Activated CD8-positive, alpha-beta memory T cell treated with anti-CD3 and anti-CD28 coated beads, Interleukin-2, amount 50 U/mL, for 48 hours (primary cell): ENCODE measurements around the gene THAP2.

Experiments used
- DNase-seq: peaks from one replicate; pipeline ENCODE4 v3.0.0-alpha.2; 2020

The THAP2 gene

DNA sequence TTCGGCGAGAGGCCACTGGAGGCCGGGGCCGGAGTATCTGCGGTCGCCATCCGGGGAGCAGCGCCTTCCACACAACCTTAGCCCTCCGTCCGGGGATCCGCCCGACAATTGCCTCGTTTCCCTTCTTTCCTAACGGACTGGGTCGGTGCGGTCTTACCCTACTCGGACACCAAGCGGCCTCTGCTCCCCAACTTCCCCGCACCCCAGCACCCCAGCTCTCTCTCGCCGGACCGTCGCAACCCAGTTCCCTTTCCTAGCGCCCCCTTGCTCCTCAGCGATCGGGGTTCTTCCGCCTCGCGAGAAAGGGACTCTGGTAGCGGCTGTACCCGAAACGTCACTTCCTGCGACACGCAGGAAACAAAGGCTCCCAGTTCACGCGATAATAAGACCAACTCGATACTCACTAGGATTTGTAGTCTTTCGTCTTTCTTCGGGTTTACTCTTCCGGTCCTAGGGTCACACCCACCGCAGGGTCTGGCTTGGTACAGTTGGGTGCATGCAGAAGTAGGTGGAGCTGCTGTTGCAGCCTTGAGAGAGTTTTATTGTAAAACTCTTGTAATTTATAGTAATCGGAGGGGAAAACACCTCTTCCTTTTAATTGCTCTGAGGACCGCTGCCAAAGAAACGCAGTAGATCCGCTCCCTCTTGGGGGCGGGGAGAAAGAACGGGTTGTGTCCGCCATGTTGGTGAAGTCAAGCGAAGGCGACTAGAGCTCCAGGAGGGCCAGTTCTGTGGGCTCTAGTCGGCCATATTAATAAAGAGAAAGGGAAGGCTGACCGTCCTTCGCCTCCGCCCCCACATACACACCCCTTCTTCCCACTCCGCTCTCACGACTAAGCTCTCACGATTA lies at the start of gene THAP2, which contains the start of gene ZFC3H1:
Gene THAP2, plus strand, starts transcription at position 741 of the 850 bp plus-strand sequence. CDS start 209 bp downstream, outside the sequence.
Gene ZFC3H1, minus strand, starts transcription at position 288 of the 850 bp plus-strand sequence. Its CDS starts 238 bp downstream, at position 50.
- DNase-seq = peak; percentile 90

DNA sequence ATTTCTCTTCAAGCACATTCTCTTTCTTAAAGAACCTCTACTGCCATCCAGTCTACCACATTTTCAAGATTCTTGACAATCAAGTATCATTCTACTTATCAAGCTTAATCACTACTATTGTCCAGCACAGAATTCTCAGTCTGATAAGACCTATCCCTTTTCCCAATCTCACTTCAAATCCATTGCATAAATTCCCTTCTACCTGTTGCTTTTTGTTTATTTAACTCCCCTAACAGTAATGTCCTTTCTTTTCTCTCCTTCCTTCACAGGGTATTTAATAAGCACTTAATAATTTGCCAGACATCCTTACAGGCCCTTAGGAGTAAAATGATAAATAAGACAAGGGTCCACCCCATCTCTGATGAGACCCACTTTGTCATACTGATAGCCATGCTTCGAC lies 42.2 kb upstream of the THAP2 start:
- DNase-seq = no peak

GRCh38 chr12:71625476-71625875 lies 38.6 kb upstream of the THAP2 start:
- no peak for DNase-seq

GRCh38 chr12:71626098-71626497 lies 38.0 kb upstream of the THAP2 start:
- DNase-seq = no peak

GRCh38 chr12:71626768-71627167 lies 37.3 kb upstream of the THAP2 start:
- DNase-seq = no peak

GRCh38 chr12:71627438-71628002 lies 36.6 kb upstream of the THAP2 start:
- DNase-seq = no peak

DNA sequence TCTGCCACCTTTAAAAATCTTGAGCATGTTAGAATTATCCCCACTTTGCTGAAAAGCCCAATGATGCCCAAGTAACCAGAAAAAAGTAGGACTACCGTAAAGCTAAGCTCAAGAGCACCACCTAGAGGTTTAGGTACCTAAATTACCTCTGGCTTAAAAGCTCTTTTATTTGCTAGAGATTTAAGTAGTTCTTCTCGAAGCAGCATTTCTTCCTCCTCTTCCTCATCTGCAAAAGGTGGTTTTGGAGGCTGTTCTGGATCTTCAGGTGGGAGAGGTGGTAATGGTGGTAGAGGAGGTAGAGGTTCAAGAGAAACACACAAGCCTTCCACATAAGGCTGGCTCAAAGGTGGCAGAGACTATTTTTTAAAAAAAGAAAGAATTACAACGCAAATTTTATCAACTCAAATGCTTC lies 27.4 kb upstream of the THAP2 start:
- no peak for DNase-seq

GRCh38 chr12:71638499-71638898 lies 25.6 kb upstream of the THAP2 start:
- no peak for DNase-seq

- no peak for DNase-seq
Measured at GRCh38 chr12:71639341-71639760, 24.8 kb upstream of the THAP2 start.

- DNase-seq = no peak
Measured at GRCh38 chr12:71640316-71640715, 23.8 kb upstream of the THAP2 start.

- DNase-seq = no peak
Measured at GRCh38 chr12:71641390-71641789, 22.7 kb upstream of the THAP2 start.

DNA sequence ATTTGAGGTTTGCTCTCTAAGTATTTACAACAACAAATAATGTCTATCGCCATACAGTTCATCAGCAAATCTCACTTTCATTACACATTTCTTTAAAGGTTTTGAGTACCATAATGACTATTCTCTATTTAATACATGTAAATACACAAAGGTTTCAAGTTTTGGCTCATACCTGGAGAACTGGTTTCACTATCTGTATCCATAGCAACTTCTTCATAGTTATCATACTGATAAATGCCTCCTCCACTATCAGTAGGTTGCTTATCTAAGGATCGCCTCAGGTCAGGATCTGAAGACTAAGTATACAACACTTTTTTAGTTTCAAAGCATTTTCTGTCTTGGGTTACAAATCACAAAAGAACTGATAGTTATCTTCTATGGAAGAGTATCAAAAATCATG lies 21.8 kb upstream of the THAP2 start:
- DNase-seq = no peak

DNA sequence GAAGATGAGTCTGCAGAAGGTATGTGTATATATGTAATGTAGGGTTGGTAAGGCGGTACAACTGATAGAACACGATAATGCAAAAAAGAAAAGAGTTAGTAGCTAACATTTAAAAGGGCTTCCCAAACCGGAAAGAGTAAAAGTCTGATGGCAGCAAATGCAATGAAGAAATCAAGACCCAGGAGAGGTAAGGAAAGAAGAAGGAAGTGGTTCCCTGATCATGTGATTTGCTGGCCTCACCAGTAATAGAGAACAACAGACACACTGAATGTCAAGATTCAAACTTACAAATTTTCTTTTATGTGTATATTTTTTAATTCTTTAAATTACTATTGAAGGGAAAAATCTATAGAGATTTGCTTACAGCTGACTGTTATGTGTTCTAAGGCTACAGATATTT lies 18.8 kb upstream of the THAP2 start:
- no peak for DNase-seq

DNA sequence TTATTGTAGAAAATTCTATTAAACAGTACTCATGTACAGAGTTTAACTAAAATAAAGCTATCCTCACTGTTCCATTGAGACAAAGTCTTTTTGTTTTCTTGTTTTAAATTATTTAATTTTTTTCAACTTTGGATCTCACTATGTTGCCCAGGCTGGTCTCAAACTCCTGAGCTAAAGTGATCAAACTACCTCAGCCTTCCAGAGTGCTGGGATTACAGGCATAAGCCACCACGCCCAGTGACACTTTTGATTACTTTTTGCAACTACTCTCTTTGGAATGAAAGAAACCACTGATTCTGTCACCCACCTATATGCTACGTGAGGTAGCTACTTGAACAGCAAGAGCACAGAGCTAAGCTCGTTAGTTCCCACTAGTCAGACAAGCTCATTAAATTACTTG lies 17.6 kb upstream of the THAP2 start:
- no peak for DNase-seq

- DNase-seq = no peak
Measured at GRCh38 chr12:71648537-71648936, 15.6 kb upstream of the THAP2 start.

- DNase-seq = no peak
Measured at GRCh38 chr12:71649401-71649800, 14.7 kb upstream of the THAP2 start.

DNA sequence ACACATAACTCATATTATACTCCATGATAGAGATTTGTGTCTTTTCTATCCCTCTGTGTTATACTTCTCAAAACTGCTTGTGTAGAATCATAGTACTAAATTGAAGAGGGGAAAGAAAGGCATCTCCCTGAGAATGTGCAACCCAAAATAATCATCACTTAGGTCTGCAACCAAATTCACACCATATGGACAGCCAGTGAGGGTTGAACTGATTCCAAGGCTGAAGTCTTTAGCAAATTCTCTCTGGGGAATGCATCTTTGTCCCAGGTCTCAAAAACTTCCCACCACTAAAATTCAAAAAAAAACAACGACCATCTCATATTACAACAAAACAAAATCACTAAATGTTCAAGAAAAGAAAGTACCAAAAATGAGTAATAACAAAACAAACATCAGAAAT lies 11.4 kb upstream of the THAP2 start:
- DNase-seq = no peak

DNA sequence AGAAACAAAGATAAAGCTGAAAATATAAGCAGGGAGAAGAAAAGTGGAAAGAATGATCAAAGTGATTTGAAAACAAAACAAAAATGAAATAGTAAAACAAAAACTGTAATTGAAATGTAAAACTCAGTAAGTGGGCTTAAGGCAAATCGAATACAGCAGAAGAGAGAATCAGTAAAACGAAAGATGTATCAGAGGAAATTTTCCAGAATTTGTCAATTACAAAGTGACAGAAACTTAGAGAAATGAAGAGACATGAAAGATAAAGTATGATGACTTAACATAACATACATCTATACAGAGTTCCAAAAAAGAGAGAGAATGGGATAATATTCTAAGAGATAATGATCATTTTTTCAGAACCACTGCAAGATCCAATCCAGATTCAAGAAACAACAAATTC lies 11.0 kb upstream of the THAP2 start:
- no peak for DNase-seq

DNA sequence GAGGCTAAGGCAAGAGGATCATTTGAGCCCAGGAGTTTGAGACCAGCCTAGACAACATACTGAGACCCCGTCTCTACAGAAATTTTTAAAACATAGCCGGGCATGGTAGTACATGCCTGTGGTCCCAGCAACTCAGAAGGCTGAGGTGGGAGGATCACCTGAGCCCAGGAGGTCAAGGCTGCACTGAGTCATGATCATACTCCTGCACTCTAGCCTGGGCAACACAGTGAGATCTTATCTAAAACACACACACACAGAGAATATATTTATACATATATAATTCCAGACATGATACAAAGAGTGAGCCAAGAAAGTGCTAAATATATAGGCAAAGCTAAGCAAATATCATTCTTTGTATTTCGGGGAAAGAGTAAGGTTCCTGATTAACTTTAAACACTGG lies 9.9 kb upstream of the THAP2 start:
- DNase-seq = no peak

DNA sequence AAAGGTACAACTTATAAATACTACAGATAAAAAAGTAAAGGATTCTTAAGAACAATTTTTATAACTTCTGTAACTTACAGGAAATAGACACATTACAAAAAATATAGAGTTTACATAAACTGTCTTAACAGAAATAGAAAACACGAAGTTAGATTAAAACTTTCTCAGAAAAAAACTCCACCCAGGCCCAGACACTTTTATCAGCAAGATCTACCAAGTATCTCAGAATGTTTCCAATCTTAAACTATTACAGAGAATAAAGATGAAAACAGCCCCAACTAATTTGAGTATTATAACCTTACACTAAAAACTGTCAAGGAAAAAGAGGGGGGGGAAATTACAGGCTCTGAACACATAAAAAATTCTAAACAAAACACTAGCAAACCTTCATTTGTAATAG lies 8.6 kb upstream of the THAP2 start:
- no peak for DNase-seq

DNA sequence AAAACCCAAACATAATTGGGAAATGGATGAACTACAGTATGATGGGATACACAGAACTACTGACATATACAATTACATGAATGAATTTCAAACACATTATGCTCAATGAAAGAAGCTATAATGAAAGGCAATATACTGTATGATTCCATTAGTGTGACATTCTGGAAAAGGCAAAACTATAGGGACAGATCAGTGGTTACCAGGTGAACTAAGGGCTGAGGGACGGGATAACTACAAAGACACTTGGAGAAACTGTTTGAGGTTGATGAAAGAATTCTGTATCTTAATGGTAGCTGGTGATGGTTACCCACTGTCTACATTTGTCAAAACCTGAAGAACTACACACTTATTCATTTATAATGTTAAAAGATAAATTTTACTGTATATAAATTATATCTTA lies 8.2 kb upstream of the THAP2 start:
- DNase-seq = no peak

DNA sequence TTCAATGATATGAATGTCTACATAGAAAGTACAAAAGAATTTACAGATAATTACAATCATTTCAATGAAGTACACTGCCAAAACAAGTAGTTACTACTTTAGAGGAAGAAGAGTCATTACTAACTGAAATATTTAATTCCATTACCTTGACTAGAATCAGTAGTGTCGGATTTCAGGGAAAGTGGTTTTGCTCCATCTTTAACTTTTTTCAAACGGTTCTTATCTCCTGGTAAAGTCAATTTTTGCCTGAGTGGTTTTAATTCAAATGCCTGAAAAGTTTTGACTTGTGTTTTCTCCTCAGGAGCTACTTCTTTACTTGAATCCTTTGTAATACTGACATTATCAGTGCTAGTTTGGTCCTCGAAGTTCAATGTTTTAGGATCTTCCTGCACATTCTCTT lies 7.4 kb upstream of the THAP2 start:
- no peak for DNase-seq

DNA sequence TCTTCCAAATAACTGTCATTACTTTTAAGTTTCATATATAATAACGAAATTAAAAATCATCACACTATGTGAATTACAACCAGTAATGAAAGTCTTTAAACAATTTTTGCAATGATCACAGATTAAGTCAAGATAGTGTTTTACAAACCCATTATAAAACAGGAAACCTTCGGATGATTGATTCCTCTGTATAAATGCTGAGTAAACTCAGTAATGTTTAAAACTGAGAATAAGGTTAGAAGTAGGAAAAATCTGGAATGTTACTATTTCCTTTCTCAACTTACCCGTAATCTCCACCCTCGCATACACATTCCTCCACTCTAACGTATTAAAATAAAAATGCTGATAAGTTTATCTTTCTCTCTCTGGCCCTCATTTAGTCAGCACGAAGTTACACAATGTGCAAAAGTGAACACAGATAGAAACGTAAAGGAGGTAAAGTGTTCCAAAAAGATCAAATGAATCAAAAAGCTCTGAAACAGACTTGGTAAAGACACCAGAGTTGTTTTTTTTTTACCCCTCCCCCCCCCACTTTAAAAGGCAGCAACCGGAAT lies 2.0 kb upstream of the THAP2 start:
- no peak for DNase-seq

DNA sequence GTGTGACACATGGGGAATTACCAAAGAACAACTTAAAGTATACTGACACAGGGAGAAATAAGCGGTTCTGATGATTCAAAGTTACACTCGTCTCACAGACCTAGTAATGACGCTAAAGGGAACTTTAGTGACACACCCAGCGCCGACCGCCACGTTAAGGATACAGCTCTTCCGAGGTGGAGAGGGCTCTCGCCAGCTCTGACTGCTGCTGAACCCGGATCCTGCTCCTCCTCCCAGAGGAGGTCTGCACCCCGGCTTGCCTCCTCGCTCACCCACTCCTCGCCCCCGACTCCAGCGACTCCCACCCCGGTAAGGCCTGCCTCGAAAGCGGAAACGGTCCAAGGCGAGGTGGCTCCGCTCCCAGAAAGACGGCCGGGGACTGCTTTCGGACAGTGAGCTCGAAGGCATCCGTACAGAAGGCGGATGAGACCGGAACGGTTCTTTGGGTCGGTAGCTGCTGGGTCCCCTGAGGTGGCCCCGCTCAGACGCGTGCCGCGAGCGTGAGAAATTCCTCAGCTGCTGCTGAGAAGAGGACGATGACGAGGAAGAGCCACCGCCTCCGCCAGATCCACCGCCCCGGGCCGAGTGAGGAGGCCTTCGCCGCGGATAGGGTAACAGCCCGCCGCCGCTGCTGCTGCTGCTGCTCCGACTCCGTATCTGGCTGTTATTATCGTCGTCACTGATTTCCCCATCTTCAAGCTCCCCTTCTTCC lies 1.1 kb upstream of the THAP2 start:
- peak; percentile 87 for DNase-seq
